OCI-LY7 (cell line): ENCODE measurements around the gene FAM193A. TPM values are rescaled to one million over a fixed set of nuclear protein-coding genes. Genes with fewer than 3 reads are reported as not detected.

ENCODE experiments used
- BruUV-seq: library from RNA; stranded (reverse); fragments of 400-500 nt; replicated peaks from 2 replicates; lab custom pipeline; 2021; lab: Mats Ljungman, UMichigan
- CTCF ChIA-PET: fragments of 300-600 bp; sonication (Branson Sonifier 250); formaldehyde crosslinking; loops from one replicate; lab custom pipeline; 2022; ENCODE audit warnings: antibody characterized with exemption; ENCODE audit not compliant: unreplicated experiment; lab: Charles Lee
- POLR2A ChIA-PET: fragments of 300-600 bp; sonication (Branson Sonifier 250); formaldehyde crosslinking; loops from one replicate; lab custom pipeline; 2022; ENCODE audit warnings: antibody characterized with exemption; lab: Charles Lee
- DNase-seq: peaks from one replicate; pipeline ENCODE4 v3.0.0-alpha.2; 2015; ENCODE audit warnings: low spot score
- H2AFZ ChIP-seq: fragments of 200-600 bp; sonication (generic), shearing (Covaris generic); 2 replicates; pipeline ENCODE4 v1.6.1; 2014; ENCODE audit warnings: mild to moderate bottlenecking, antibody characterized with exemption, low read length, moderate library complexity
- H3K27ac ChIP-seq: fragments of 200-600 bp; sonication (generic); 2 replicates; pipeline ENCODE4 v1.5.1; 2014; ENCODE audit warnings: mixed run types, low read depth, mild to moderate bottlenecking, moderate library complexity, low read length, inconsistent platforms; ENCODE audit not compliant: poor library complexity, severe bottlenecking
- H3K36me3 ChIP-seq: fragments of 200-600 bp; sonication (generic); 2 replicates; pipeline ENCODE4 v1.6.1; 2014; ENCODE audit warnings: mild to moderate bottlenecking, antibody characterized with exemption, low read length, moderate library complexity, mixed read lengths; ENCODE audit not compliant: insufficient read depth
- H3K4me1 ChIP-seq: fragments of 200-600 bp; sonication (generic); 2 replicates; pipeline ENCODE4 v1.5.1; 2014; ENCODE audit warnings: mild to moderate bottlenecking, low read length; ENCODE audit not compliant: insufficient read depth, poor library complexity, severe bottlenecking
- H3K4me2 ChIP-seq: fragments of 200-600 bp; sonication (generic); 2 replicates; pipeline ENCODE4 v1.6.1; 2014; ENCODE audit warnings: mild to moderate bottlenecking, low read length
- H3K4me3 ChIP-seq: fragments of 200-600 bp; sonication (generic); 2 replicates; pipeline ENCODE4 v1.5.1; 2014; ENCODE audit warnings: mild to moderate bottlenecking, low read depth, low read length; ENCODE audit not compliant: poor library complexity, severe bottlenecking
- H3K79me2 ChIP-seq: fragments of 200-600 bp; sonication (generic); 2 replicates; pipeline ENCODE4 v1.6.1; 2016; ENCODE audit warnings: low read depth, mild to moderate bottlenecking, low read length, moderate library complexity, mixed read lengths; ENCODE audit not compliant: insufficient read depth
- H3K9me2 ChIP-seq: fragments of 200-600 bp; sonication (generic); 2 replicates; pipeline ENCODE4 v1.6.1; 2016; ENCODE audit warnings: mild to moderate bottlenecking, low read length, mixed read lengths; ENCODE audit not compliant: insufficient read depth
- H3K9me3 ChIP-seq: fragments of 200-600 bp; sonication (generic); 2 replicates; pipeline ENCODE4 v1.6.1; 2014; ENCODE audit warnings: mild to moderate bottlenecking, mixed run types, low read length, mixed read lengths
- H4K20me1 ChIP-seq: fragments of 200-600 bp; sonication (generic); 2 replicates; pipeline ENCODE4 v1.6.1; 2014; ENCODE audit warnings: mild to moderate bottlenecking, antibody characterized with exemption, low read length, moderate library complexity, mixed read lengths; ENCODE audit not compliant: insufficient read depth
- EZH2phosphoT487 ChIP-seq: fragments of 200-600 bp; sonication (generic); IDR thresholded peaks from 2 replicates; pipeline ENCODE4 v1.6.1; 2018; ENCODE audit warnings: low read depth, borderline replicate concordance, mild to moderate bottlenecking, mixed run types, antibody characterized with exemption, low read length, moderate library complexity, mixed read lengths
- intact Hi-C: fragments of 100-400 bp; cut with micrococcal nuclease; formaldehyde crosslinking; loops from one replicate; pipeline ENCODE4 v1.10.0; 2022; ENCODE audit not compliant: unreplicated experiment
- total RNA-seq, 2 experiments: library from RNA; depleted of rRNA in 1 of 2; stranded (reverse); fragments of >200 nt in 1 of 2; shearing (Covaris generic) in 1 of 2; gene quantifications; 2 replicates each; pipeline ENCODE4 v1.2.3, GENCODE V29; 2014 to 2022
- TF ChIP-seq, protein P1 (sequence below): fragments of 200-600 bp; sonication (generic); conservative IDR thresholded peaks from 2 replicates; pipeline ENCODE4 v1.5.1; 2014; ENCODE audit warnings: mild to moderate bottlenecking, antibody characterized with exemption, low read length, moderate library complexity, mixed read lengths

The FAM193A gene
- total RNA-seq, 2 experiments from 2014 or later: 17.8 to 36.7 TPM

- POLR2A ChIA-PET: interaction anchor here (1.7 kb wide), 1 partner anchor 20 kb away, joined by 3 read pairs; no protein-coding TSS in a partner anchor
- CTCF ChIA-PET: no interaction called here
Observed at GRCh38 chr4:2487632-2488031, 48.8 kb upstream of the FAM193A start.

DNA sequence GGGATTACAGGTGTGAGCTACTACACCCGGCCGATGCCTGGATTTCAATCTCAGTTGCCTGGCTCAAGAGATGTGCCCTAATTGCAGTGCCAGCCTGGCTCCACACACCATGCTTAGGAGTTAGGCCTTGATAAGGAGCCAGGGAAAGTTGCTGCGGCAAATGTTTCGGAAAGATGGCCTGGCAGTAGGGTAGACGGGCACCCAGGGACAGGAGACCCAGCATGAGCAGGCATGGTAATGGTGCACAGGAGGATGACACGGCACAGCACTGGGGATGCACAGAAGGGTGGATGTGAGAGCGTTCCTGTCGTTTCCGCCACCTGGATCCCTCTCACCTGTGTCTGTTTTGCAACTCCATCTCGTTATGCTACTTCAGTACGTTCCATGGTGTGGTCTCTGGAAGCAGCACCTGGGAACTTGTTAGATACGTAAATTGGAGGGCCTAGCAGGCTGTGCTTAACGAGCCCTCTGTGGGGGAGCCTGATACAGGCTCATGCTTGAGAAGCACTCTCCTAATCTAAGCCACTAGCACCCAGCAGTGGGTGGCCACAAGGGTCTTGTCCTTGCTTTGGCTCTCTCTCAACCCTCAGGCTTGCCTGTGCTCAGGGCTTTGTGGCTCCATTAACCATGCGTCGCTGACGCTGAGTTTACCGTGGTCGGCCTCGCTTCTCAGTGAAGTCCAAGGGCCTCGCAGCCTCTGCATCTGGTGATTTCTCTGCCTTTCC, 47.2 kb upstream of the FAM193A start:
- ChIA-PET POLR2A (interaction anchor here (1.8 kb wide), 1 partner anchor 15 kb away, joined by 5 read pairs; no protein-coding TSS in a partner anchor), CTCF (no interaction called here)
- no peak overlapping the region for H3K27ac ChIP-seq
- peaks cover 25% of the 10 kb centered on the region for H3K4me1 ChIP-seq
- no peaks in the 10 kb centered on the region for H3K9me2 ChIP-seq
- H3K9me3 ChIP-seq: no peaks in the 10 kb centered on the region
- no TSS peak for BruUV-seq
- H3K36me3 ChIP-seq: peaks cover 87% of the 10 kb centered on the region
- peaks cover 99% of the 10 kb centered on the region for H3K79me2 ChIP-seq
- DNase-seq: no peak
- H2AFZ ChIP-seq: no peak overlapping the region
- no peak overlapping the region for H3K4me3 ChIP-seq
- TF ChIP-seq, protein P1, sequence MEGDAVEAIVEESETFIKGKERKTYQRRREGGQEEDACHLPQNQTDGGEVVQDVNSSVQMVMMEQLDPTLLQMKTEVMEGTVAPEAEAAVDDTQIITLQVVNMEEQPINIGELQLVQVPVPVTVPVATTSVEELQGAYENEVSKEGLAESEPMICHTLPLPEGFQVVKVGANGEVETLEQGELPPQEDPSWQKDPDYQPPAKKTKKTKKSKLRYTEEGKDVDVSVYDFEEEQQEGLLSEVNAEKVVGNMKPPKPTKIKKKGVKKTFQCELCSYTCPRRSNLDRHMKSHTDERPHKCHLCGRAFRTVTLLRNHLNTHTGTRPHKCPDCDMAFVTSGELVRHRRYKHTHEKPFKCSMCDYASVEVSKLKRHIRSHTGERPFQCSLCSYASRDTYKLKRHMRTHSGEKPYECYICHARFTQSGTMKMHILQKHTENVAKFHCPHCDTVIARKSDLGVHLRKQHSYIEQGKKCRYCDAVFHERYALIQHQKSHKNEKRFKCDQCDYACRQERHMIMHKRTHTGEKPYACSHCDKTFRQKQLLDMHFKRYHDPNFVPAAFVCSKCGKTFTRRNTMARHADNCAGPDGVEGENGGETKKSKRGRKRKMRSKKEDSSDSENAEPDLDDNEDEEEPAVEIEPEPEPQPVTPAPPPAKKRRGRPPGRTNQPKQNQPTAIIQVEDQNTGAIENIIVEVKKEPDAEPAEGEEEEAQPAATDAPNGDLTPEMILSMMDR: no peak
- no peak for TF ChIP-seq EZH2phosphoT487
- H4K20me1 ChIP-seq: peaks cover 30% of the 10 kb centered on the region
- H3K4me2 ChIP-seq: no peak overlapping the region
- intact Hi-C loops: no loop called here

More at GRCh38 chr4:2487632-2488031, 48.8 kb upstream of the FAM193A start:
- peaks cover 37% of the 10 kb centered on the region for H3K4me1 ChIP-seq
- H3K9me3 ChIP-seq: no peaks in the 10 kb centered on the region
- H3K4me3 ChIP-seq: no peak overlapping the region
- peaks cover 98% of the 10 kb centered on the region for H3K79me2 ChIP-seq
- H3K27ac ChIP-seq: no peak overlapping the region
- peaks cover 78% of the 10 kb centered on the region for H3K36me3 ChIP-seq
- H3K9me2 ChIP-seq: no peaks in the 10 kb centered on the region
- no peak overlapping the region for H3K4me2 ChIP-seq
- BruUV-seq: no TSS peak
- TF ChIP-seq, protein P1: no peak
- TF ChIP-seq EZH2phosphoT487: no peak
- no peak for DNase-seq
- intact Hi-C loops: no loop called here
- H4K20me1 ChIP-seq: peaks cover 39% of the 10 kb centered on the region
- H2AFZ ChIP-seq: no peak overlapping the region
